DND-41 (cell line): ENCODE results near the gene CDC42BPG.
A peak's percentile ranks its signal among the peaks of the same experiment; 100 is the strongest.

ENCODE experiments used
- ATAC-seq: fragments of 200-7000 bp; cut with Tn5 transposase; 3 replicates; pipeline ENCODE4 v1.9.1; 2021; ENCODE audit warnings: low read depth; ENCODE audit not compliant: insufficient read depth
- DNase-seq: peaks from one replicate; pipeline ENCODE4 v3.0.0-alpha.2; 2020
- H2AFZ ChIP-seq: 2 replicates; pipeline ENCODE4 v1.6.0; 2012; ENCODE audit warnings: low read depth, low read length
- H3K27ac ChIP-seq: 2 replicates; pipeline ENCODE4 v1.5.1; 2012; ENCODE audit warnings: low read length, inconsistent platforms
- H3K27me3 ChIP-seq: fragments of 200-600 bp; sonication (generic); 2 replicates; pipeline ENCODE4 v1.6.0; 2012; ENCODE audit warnings: low read length, mild to moderate bottlenecking, inconsistent platforms; ENCODE audit not compliant: insufficient read depth, poor library complexity
- H3K36me3 ChIP-seq: 2 replicates; pipeline ENCODE4 v1.5.1; 2012; ENCODE audit warnings: low read length, inconsistent platforms; ENCODE audit not compliant: insufficient read depth
- H3K4me1 ChIP-seq: 2 replicates; pipeline ENCODE4 v1.5.1; 2012; ENCODE audit warnings: mild to moderate bottlenecking, low read length; ENCODE audit not compliant: insufficient read depth
- H3K4me2 ChIP-seq: 2 replicates; pipeline ENCODE4 v1.6.0; 2012; ENCODE audit warnings: mild to moderate bottlenecking, moderate library complexity, low read length, inconsistent platforms; ENCODE audit not compliant: insufficient read depth
- H3K4me3 ChIP-seq, 2 experiments: fragments of 200-600 bp in 1 of 2; shearing (Covaris generic) in 1 of 2; 2 replicates each; pipeline ENCODE4 v1.5.1; 2012 to 2016; ENCODE audit warnings: inconsistent platforms in 2 of 2, low read length in 2 of 2, mild to moderate bottlenecking in 2 of 2, low read depth in 1 of 2, moderate library complexity in 1 of 2
- H3K79me2 ChIP-seq: 2 replicates; pipeline ENCODE4 v1.6.0; 2012; ENCODE audit warnings: low read length, inconsistent platforms; ENCODE audit not compliant: insufficient read depth
- H3K9ac ChIP-seq: 2 replicates; pipeline ENCODE4 v1.6.0; 2012; ENCODE audit warnings: low read depth, mild to moderate bottlenecking, inconsistent platforms, low read length, moderate library complexity
- H3K9me3 ChIP-seq: 2 replicates; pipeline ENCODE4 v1.5.1; 2012; ENCODE audit warnings: low read length, moderate library complexity, mild to moderate bottlenecking, inconsistent platforms; ENCODE audit not compliant: insufficient read depth, severe bottlenecking
- H4K20me1 ChIP-seq: 2 replicates; pipeline ENCODE4 v1.6.0; 2012; ENCODE audit warnings: low read length; ENCODE audit not compliant: insufficient read depth
- CTCF ChIP-seq: IDR thresholded peaks from 2 replicates; pipeline ENCODE4 v1.5.1; 2012; ENCODE audit warnings: borderline replicate concordance, low read length, moderate library complexity, mild to moderate bottlenecking; ENCODE audit not compliant: poor library complexity, severe bottlenecking; ENCODE audit errors: extremely low read depth
- EZH2 ChIP-seq: IDR thresholded peaks from 3 replicates; pipeline ENCODE4 v1.6.1; 2012; ENCODE audit warnings: borderline replicate concordance, low read depth, mild to moderate bottlenecking, moderate library complexity, low read length, inconsistent platforms; ENCODE audit not compliant: severe bottlenecking

Gene CDC42BPG

GRCh38 chr11:64789331-64790204 is 54.9 kb downstream of the CDC42BPG start:
- Histone ChIP-seq H3K9me3 (no peaks in the 10 kb centered on the region), H3K27me3 (no peaks in the 10 kb centered on the region), H3K79me2 (no peaks in the 10 kb centered on the region), H2AFZ (no peak overlapping the region), H3K9ac (0 out of 2 replicates have a peak overlapping the region, but pooled peaks have one; percentile 15), H3K27ac (no peak overlapping the region), H3K4me3 (no peak overlapping the region), H3K4me1 (no peaks in the 10 kb centered on the region), H3K4me2 (no peak overlapping the region), H4K20me1 (no peaks in the 10 kb centered on the region), H3K36me3 (no peaks in the 10 kb centered on the region)
- no peak for TF ChIP-seq CTCF
- TF ChIP-seq EZH2 = no peak
- DNase-seq = no peak
- ATAC-seq = no peak

GRCh38 chr11:64788321-64789215 is 55.9 kb downstream of the CDC42BPG start:
- Histone ChIP-seq H2AFZ (no peak overlapping the region), H3K9ac (0 out of 2 replicates have a peak overlapping the region, but pooled peaks have one; percentile 15), H3K36me3 (no peaks in the 10 kb centered on the region)

GRCh38 chr11:64787526-64788320 is 56.7 kb downstream of the CDC42BPG start:
- Histone ChIP-seq H3K4me2 (no peak overlapping the region), H2AFZ (no peak overlapping the region), H3K4me3 (no peak overlapping the region), H3K27me3 (no peaks in the 10 kb centered on the region), H3K9ac (no peak overlapping the region), H3K36me3 (no peaks in the 10 kb centered on the region), H4K20me1 (no peaks in the 10 kb centered on the region), H3K4me1 (no peaks in the 10 kb centered on the region), H3K79me2 (no peaks in the 10 kb centered on the region), H3K27ac (no peak overlapping the region), H3K9me3 (no peaks in the 10 kb centered on the region)
- ATAC-seq (peak; percentile 61), DNase-seq (peak; percentile 40)
- TF ChIP-seq CTCF (peak; percentile 67), EZH2 (no peak)

More at GRCh38 chr11:64788321-64789215, 55.9 kb downstream of the CDC42BPG start:
- DNase-seq (no peak), ATAC-seq (no peak)
- no peaks in the 10 kb centered on the region for H3K79me2 ChIP-seq
- no peaks in the 10 kb centered on the region for H4K20me1 ChIP-seq
- H3K9me3 ChIP-seq = no peaks in the 10 kb centered on the region
- H3K4me2 ChIP-seq = no peak overlapping the region
- TF ChIP-seq CTCF (no peak), EZH2 (no peak)
- no peaks in the 10 kb centered on the region for H3K4me1 ChIP-seq
- H3K27ac ChIP-seq = no peak overlapping the region
- no peaks in the 10 kb centered on the region for H3K27me3 ChIP-seq
- H3K4me3 ChIP-seq = no peak overlapping the region
